GM18909 (cell line): ENCODE measurements around the gene HYI.

Source experiments
- ATAC-seq: cut with Tn5 transposase; IDR thresholded peaks from one replicate; pipeline ENCODE4 v1.9.1; 2021; ENCODE audit warnings: mild to moderate bottlenecking; ENCODE audit not compliant: unreplicated experiment, poor library complexity

The HYI gene

GRCh38 chr1:43445606-43446387 is 7.9 kb downstream of the HYI start:
- no peak for ATAC-seq

DNA sequence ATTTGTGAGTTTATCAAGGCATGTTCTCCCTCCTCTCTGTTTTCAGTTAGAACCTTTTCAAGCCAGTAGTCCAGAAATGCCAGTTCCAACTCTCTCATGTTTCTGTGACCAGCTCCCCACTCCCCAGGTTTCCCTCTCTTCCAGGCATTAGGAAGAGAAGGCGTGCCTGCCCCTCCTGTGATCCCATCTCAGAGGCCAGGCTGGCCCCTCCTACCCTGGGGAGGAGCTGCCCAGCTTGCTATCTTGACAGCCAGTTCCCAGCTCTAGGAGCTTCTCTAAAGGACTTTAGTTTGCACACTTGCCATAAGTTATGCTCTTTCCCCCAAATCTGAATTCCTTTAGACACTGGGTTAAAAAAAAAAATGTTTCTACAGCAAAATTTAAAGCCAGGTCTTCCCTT is 8.9 kb downstream of the HYI start:
- no peak for ATAC-seq

DNA sequence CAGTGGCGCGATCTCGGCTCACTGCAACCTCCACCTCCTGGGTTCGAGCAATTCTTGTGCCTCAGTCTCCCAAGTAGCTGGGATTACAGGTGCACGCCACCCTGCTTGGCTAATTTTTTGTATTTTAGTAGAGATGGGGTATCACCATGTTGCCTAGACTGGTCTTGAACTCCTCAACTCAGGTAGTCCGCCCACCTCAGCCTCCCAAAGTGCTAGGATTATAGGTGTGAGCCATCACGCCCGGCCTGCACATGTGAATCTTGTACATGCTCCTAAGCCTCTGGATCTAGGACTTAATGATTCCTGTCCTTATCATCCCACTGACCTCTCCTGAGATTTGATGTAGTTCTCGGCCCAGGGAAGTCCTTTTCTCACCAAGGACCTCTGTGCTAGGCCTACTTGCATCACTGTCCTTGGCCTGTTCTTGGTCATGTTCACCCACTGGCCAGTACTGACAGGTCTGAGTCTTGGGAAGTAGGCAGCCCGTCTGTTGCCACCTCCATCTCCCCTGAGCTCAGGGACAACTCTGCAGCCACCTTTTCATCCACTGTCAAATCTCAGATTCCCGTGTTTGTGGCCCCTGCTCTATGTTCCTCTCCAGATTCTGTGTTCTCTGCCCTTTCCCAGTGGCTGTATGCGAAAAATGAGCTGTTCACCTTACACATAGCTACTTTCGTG is 9.4 kb downstream of the HYI start:
- ATAC-seq = no peak

DNA sequence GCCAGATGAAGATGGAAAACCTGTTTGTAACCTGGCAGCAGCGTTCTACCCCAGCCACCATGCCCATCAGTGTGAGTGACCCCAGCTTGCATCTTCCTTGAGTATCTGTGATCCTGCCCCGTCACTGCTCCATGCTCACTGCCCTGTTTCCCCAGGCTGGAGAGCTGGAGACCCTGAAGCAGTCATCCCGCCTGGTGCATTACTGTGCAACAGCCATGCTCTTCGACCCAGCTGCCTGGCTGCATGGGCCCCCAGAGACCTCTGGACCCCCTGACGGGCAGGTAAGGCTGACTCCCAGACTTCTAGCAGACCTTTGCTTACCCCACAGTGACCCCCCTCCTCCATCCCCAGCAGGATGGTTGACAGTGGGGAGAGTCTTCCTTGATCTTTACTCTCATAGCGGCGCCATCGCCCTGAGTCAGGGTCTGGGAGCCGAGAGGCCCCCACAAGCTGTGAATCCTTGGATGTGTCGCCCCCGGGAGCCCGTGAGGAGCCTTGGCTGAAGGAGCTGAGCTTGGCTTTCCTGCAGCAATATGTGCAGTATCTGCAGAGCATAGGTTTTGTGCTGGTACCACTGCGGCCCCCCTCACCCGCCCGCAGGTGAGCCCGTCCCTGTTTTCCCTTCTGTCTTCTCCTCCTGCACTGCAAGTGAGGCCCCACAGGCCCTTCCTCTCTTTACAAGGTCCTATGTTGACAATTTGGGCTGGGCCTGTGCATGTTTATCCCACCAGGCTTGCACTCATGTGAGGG is 10.4 kb downstream of the HYI start:
- no peak for ATAC-seq

DNA sequence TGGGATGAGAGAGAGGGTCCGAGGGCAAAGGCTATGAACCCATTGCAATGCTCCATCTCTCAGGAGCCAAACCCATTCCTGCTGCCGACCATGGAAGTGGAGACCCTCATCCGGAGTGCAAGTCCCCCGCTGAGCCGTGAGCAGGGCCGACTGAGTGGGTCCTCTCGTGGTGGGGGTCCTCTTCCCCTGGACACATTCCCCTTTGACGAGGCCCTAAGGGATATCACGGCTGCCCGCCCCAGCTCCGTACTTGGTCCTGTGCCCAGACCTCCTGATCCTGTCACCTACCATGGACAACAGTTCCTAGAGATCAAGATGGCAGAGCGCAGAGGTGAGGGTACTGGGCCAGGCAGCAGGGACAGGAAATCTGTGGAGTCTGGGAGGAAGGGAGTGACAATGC is 11.0 kb downstream of the HYI start:
- no peak for ATAC-seq

GRCh38 chr1:43441894-43442637 is 11.7 kb downstream of the HYI start:
- ATAC-seq = no peak

GRCh38 chr1:43441166-43441893 is 12.4 kb downstream of the HYI start:
- ATAC-seq = no peak

DNA sequence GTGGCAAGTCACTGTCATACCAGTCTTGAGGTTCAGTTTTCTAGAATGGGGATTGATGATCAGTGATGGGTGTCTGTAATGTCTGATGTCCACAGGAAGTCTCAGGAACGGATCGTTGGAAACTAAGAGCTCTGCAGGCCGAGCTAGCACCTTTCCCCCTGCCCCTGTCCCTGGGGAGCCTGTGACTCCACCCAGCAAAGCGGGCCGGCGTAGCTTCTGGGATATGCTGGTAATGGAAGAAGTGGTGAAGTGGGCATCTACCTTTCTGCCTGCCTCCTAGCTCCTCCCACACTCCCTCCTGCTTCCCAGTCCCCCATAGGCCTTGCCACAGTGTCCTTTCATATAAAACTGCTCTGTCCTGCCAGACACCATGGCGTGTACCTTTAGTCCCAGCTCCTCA is 13.4 kb downstream of the HYI start:
- ATAC-seq = no peak

- ATAC-seq = no peak
Measured at GRCh38 chr1:43439781-43440180, 13.9 kb downstream of the HYI start.

DNA sequence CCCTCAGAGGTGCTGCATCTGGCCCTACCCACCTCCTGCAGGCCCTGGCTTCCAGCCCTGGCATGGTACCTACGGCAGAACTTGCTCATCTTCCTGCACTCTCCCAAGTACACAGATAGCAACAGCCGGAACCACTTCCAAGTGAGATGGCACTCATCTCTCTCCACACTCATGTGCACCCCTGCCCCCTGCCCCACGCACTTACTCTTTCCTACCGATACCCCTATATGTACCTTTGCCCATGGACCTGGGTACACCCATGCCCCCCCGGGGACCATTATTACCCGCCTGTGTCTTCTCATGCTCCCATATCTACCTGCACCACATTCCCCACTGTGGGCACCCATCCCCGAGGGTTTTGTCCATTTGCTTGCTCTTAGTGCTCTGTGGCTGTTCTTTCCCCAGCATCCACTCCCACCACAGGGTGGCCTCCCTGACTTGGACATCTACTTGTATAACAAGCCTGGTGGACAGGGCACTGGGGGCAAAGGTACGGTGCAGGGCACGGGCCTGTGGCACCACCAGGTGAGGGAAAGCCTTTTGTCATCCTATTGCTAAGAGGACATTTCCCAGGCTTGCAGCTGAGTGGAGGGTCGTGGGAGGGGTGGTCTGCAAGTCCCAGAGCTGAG is 14.7 kb downstream of the HYI start:
- no peak for ATAC-seq

- ATAC-seq = no peak
Measured at GRCh38 chr1:43438576-43438952, 15.2 kb downstream of the HYI start.

DNA sequence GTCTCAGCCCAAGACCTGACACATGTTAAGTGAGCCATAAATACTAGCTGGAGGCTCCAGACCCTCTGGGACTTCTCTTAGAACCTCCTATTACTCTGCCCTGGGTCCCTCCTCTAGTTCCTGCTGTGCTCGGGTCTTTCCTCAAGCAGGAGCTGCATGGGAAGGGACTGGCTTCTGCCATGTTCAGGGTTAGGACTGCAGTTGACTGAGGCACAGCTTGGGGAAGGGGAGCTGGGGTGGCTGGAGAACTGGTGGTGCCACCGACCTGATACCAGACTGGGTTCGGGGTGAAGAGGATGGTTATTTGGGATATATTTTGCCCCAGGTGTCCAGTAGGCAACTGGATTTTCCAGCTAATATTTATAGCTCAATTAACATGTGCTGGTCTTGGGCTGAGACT is 15.7 kb downstream of the HYI start:
- no peak for ATAC-seq

GRCh38 chr1:43437031-43437973 is 16.4 kb downstream of the HYI start:
- no peak for ATAC-seq

- ATAC-seq = no peak
Measured at GRCh38 chr1:43436371-43436770, 17.4 kb downstream of the HYI start.

DNA sequence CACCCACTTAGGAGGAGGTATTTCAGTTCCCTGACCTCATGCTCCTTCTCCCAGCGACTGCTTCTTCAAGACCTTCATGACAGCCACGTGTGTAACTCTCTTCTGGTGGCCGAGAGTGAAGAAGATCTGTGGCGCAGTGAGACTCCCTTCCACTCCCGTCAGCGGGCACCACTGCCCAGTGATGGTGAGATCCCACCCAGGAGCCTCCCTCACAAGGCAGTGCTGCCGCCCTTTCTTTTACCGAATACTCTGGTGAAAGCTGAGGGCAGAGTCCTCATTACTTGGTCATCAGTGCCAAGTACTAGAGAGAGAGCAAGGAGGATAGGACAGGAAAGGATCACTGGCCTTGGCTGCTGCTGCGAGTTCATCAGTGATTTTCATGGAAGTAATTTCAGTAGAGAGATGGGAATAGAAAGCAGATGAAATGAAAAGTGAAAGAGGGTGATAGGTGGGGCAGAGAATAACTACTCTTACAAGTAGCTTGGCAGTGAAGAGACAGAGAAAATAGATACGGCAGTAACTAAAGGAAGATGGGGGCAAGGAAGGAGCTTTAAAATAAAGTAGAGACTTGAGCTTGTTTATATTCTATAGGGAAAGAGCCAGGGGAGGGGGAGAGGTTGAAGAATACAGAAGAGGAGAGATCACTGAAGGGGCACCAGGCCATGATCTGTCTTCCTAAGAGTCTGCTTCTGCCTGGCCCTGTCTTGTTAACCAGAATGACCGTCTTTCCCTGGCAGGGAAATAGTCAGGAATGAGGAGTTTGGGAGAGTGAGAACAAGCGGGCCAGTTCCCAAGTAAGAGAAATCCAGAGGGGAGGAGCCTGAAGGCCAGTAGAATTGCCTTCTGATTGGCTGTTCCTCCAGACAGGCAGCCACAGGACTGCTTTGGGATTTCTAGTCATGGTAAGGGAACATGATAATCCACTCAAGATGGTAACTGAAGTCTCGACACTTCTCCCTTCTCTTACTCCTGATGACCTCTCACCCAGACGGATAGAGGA is 18.3 kb downstream of the HYI start:
- no peak for ATAC-seq

DNA sequence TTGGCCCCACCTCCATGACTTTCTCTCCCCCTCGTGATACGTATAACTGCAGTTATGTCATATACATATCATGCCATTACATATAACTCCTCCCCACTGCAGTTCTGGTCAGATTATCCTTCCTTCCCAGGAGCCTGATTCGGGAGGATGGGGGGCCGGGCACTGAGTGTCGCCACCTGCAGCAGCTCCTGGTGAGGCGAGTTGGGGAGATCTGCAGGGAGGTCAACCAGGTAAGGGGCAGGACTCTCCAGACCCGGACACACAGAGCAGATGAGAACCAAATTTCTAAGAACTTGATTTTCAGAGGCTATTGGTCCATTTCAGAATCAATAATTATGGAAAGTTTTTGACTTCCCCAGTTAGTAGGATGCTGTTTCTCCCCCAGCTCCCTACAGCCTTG is 19.5 kb downstream of the HYI start:
- ATAC-seq = no peak

- no peak for ATAC-seq
Measured at GRCh38 chr1:43432907-43433306, 20.8 kb downstream of the HYI start.
